ENCODE results near the gene SDR9C7.
"Not testable (repeated sequence)": the region's sequence is repeated elsewhere in the genome, so short reads cannot be mapped to it uniquely, and the experiment has no call there.

Gene SDR9C7

DNA sequence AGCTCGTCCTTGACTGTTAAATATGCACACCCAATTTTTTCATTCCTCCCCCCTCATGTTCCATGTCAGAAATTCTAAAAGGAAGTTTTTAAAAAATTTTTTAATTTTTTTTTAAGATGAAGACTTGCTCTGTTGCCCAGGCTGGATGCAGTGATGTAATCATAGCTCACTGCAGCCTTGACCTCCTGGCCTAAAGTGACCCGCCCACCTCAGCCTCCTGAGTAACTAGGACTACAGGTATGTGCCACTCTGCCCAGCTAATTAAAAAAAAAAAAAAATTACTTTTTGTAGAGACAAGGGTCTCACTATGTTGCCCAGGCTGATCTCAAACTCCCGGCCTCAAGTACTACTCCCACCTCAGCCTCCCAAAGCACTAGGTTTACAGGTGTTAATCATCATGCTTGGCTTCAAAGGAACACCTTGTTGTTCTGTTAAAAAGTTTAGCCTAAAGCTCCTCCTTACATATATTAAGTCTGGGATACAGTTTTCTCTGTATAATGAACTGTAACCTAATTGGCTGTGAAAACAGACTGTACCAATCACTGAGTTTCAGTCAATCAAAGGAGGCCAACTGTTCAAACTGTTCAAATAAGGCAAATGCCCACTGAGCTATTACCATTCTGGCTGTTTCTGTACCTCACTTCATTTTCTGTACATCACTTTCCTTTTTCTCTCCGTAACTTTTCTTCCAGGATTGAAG is 17.8 kb downstream of the SDR9C7 start:
- DNase-seq (ENCODE audit: low spot score) = no peak

GRCh38 chr12:56914724-56915123 is 19.5 kb downstream of the SDR9C7 start:
- no peak for DNase-seq (ENCODE audit: low spot score)

DNA sequence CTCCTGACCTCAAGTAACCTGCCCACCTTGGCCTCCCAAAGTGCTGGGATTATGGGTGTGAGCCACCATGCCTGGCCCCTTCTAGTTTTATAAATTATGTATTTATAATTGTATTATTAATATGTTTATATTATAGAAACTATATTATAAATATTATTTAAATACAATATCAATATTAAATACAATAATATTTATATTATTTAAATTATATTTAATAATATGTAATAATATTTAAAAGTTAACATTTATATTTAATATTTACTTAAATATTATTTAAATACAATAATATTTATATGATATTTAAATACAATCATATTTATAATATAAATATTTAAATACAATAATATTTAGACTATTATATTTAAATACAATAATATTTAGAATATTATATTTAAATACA is 20.0 kb downstream of the SDR9C7 start:
- no peak for DNase-seq (ENCODE audit: low spot score)

DNA sequence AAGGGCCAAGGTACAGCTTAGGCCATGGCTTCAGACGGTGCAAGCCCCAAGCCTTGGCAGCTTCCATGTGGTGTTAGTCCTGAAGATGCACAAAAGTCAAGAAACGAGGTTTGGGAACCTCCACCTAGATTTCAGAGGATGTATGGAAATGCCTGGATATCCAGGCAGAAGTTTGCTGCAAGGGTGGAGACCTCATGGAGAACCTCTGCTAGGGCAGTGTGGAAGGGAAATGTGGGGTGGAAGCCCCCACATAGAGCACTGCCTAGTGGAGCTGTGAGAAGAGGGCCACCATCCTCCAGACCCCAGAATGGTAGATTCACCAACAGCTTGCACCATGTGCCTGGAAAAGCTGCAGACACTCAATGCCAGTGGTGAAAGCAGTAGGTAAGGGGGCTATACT is 24.8 kb downstream of the SDR9C7 start:
- not testable (repeated sequence) for DNase-seq (ENCODE audit: low spot score)

DNA sequence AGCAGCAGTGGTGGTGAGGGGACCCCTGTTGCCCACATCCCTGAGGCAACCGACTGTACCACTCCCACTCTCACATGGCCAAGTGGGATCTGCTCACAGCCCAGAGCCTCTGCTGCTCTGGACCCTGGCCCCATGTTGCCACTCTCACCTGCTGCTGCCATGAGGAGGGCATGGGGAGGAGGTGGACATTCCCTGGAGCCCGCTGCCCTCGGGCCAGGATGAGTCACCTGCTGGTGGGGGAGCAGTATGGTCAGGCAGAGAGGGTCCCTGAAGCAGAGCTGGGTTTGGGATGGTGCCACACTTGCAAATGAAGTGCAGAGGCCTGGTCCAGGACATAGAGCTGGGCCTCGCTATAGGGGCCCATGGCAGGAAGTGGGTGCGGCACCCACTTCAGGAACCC is 26.1 kb downstream of the SDR9C7 start:
- DNase-seq (ENCODE audit: low spot score) = no peak

- DNase-seq (ENCODE audit: low spot score) = no peak
These were observed 28.4 kb downstream of the SDR9C7 start for GRCh38 chr12:56905852-56906251.

GRCh38 chr12:56903374-56903773 is 30.8 kb downstream of the SDR9C7 start:
- no peak for DNase-seq (ENCODE audit: low spot score)

DNA sequence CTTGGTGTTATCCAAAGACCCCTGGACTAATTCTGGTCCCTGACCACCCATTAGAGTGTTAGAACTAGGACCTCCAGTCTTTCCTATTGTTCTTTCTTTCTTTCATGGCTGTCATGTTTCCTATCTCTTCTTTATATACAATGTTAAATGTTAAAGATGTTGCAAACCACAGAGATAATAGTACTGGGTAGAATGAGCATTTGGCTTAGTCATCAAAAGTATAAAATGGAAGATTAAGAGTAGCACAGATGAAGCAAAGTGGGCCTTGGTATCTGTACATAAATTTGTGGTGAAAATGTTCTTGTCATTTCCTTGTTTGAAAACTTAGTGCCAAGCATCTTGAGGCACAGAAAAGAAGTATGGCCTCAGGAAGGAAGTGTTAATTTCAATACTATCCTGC is 32.9 kb downstream of the SDR9C7 start:
- DNase-seq (ENCODE audit: low spot score) = not testable (repeated sequence)

- no peak for DNase-seq (ENCODE audit: low spot score)
These were observed 33.6 kb downstream of the SDR9C7 start for GRCh38 chr12:56900583-56900982.

GRCh38 chr12:56898938-56899337 is 35.3 kb downstream of the SDR9C7 start:
- DNase-seq (ENCODE audit: low spot score) = no peak

GRCh38 chr12:56897844-56898361 is 36.3 kb downstream of the SDR9C7 start:
- DNase-seq (ENCODE audit: low spot score) = no peak

- DNase-seq (ENCODE audit: low spot score) = no peak
These were observed 38.1 kb downstream of the SDR9C7 start for GRCh38 chr12:56896082-56896481.

- DNase-seq (ENCODE audit: low spot score) = no peak
These were observed 39.4 kb downstream of the SDR9C7 start for GRCh38 chr12:56894698-56895368.

DNA sequence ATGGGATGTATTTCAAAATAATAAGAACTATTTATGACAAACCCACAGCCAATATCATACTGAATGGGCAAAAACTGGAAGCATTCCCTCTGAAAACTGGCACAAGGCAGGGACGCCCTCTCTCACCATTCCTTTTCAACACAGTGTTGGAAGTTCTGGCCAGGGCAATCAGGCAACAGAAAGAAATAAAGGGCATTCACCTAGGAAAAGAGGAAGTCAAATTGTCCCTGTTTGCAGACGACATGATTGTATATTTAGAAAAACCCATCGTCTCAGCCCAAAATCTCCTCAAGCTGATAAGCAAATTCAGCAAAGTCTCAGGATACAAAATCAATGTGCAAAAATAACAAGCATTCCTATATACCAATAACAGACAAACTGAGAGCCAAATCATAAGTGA is 42.3 kb downstream of the SDR9C7 start:
- DNase-seq (ENCODE audit: low spot score) = not testable (repeated sequence)

GRCh38 chr12:56886319-56886718 is 47.9 kb downstream of the SDR9C7 start:
- DNase-seq (ENCODE audit: low spot score) = no peak

DNA sequence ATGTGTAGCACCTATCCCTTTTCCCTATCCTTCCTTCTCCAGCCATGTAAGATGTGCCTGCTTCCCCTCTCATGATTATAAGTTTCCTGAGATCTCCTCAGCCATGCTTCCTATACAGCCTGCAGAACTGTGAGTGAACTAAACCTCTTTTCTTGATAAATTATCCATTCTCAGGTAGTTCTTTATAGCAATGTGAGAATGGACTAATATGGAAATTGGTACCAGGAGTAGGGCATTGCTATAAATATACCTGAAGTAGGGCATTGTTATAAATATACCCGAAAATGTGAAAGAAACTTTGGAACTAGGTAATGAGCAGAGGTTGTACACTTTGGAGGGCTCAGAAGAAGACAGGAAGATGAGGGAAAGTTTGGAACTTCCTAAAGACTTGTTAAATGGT is 48.9 kb downstream of the SDR9C7 start:
- DNase-seq (ENCODE audit: low spot score) = no peak

- no peak for DNase-seq (ENCODE audit: low spot score)
These were observed 49.8 kb downstream of the SDR9C7 start for GRCh38 chr12:56884421-56884820.

GRCh38 chr12:56882407-56882806 is 51.8 kb downstream of the SDR9C7 start:
- not testable (repeated sequence) for DNase-seq (ENCODE audit: low spot score)

- DNase-seq (ENCODE audit: low spot score) = no peak
These were observed 53.8 kb downstream of the SDR9C7 start for GRCh38 chr12:56880125-56880992.

DNA sequence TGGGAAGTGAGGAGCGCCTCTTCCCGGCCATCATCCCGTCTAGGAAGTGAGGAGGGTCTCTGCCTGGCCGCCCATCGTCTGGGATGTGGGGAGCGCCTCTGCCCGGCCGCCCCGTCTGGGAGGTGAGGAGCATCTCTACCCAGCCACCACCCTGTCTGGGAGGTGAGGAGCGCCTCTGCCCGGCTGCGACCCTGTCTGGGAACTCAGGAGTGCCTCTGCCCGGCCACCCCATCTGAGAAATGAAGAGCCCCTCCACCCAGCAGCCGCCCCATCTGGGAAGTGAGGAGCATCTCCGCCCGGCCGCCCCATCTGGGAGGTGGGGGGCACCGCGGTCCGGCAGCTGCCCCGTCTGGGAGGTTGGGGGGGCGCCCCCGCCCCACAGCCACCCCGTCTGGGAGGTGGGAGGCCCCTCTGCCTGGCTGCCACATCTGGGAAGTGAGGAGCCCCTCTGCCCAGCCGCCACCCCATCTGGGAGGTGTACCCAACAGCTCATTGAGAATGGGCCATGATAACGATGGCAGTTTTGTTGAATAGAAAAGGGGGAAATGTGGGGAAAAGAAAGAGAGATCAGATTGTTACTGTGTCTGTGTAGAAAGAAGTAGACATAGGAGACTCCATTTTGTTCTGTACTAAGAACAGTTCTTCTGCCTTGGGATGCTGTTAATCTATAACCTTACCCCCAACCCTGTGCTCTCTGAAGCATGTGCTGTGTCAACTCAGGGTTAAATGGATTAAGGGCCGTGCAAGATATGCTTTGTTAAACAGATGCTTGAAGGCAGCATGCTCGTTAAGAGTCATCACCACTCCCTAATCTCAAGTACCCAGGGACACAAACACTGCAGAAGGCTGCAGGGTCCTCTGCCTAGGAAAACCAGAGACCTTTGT is 54.7 kb downstream of the SDR9C7 start:
- not testable (repeated sequence) for DNase-seq (ENCODE audit: low spot score)

- no peak for DNase-seq (ENCODE audit: low spot score)
These were observed 56.2 kb downstream of the SDR9C7 start for GRCh38 chr12:56878010-56878339.
